Urinary bladder (tissue), 4 donors: ENCODE results near the gene LCE4A. TPM values are rescaled to one million over a fixed set of nuclear protein-coding genes. Genes with fewer than 3 reads are reported as not detected.

ENCODE experiments used
- DNase-seq: peaks from one replicate; pipeline ENCODE4 v3.0.0-alpha.2; 2015; ENCODE audit errors: extremely low spot score
- H3K27ac ChIP-seq: one replicate; pipeline ENCODE4 v1.5.1; 2013; ENCODE audit warnings: low read depth, mild to moderate bottlenecking, moderate library complexity
- H3K36me3 ChIP-seq: one replicate; pipeline ENCODE4 v1.6.1; 2013; ENCODE audit warnings: mild to moderate bottlenecking, moderate library complexity; ENCODE audit not compliant: insufficient read depth
- H3K4me1 ChIP-seq: one replicate; pipeline ENCODE4 v1.6.1; 2013; ENCODE audit warnings: mild to moderate bottlenecking, moderate library complexity; ENCODE audit not compliant: insufficient read depth
- H3K4me3 ChIP-seq: one replicate; pipeline ENCODE4 v1.5.1; 2013; ENCODE audit warnings: low read depth, low read length
- WGBS: extraction: QIAGEN DNeasy Blood & Tissue Kit; methylation state at CpG from one replicate; pipeline ENCODE4 v1.1.7; 2013; 5-methylcytosine and 5-hydroxymethylcytosine counted together
- polyA plus RNA-seq: library from polyadenylated mRNA; stranded (reverse); fragments of 200-250 nt; gene quantifications from one replicate; pipeline ENCODE4 v1.2.3, GENCODE V29; 2013
- total RNA-seq: library from RNA; depleted of rRNA; stranded (reverse); fragments of >200 nt; gene quantifications from one replicate; pipeline ENCODE4 v1.2.3, GENCODE V29; 2014
- donor health status: healthy with polysubstance abuse.
- donor health status: healthy.

LCE4A gene
- total and polyA plus RNA-seq, 2 donors = not detected

DNA sequence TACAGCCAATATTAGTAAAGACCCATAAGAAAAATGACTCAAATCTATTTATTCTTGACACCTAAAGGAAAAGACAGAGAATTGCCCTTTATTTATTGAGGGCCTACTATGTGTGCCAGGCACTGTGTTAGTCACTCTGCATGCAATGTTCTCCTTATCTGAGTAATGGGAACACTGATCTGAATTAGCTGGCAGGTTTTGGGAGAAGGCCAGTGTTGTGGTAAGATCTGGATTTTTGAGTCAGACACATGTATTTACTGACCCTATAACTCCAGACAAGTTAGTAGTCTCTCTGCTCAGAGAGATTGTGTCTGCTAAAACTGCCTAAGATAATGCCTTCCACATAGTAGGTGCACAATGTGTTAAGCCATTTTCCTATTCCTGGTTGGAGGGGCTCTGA is 17.3 kb downstream of the LCE4A start:
- Histone ChIP-seq H3K4me1 (no peaks in the 10 kb centered on the region), H3K27ac (no peak overlapping the region)
- no peak for DNase-seq

DNA sequence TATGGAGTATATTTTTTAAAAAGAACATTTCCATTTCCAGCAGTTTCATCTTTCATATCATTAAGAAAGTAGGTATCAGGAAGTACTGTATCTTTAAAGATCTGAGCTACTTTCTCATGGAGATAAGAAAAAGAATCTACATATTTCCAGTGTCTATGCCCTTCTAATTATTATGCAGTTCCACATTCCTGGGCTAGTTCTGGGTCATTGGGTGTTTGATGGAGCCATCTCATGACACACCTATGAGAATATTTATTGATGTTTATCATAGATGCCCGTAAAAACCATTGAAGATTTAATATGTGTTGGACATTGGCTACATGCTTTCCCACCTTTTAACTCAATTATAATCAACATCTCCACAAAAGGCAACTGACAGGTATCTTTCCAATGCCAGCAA is 21.0 kb downstream of the LCE4A start:
- Histone ChIP-seq H3K36me3 (no peaks in the 10 kb centered on the region), H3K4me1 (no peaks in the 10 kb centered on the region), H3K4me3 (no peak overlapping the region), H3K27ac (no peak overlapping the region)
- DNase-seq = no peak
- WGBS = 71% methylated on average over 1 of the region's 1 CpG

More for the DNA sequence above, 17.3 kb downstream of the LCE4A start:
- H3K36me3 ChIP-seq = no peaks in the 10 kb centered on the region
- no peak overlapping the region for H3K4me3 ChIP-seq

DNA sequence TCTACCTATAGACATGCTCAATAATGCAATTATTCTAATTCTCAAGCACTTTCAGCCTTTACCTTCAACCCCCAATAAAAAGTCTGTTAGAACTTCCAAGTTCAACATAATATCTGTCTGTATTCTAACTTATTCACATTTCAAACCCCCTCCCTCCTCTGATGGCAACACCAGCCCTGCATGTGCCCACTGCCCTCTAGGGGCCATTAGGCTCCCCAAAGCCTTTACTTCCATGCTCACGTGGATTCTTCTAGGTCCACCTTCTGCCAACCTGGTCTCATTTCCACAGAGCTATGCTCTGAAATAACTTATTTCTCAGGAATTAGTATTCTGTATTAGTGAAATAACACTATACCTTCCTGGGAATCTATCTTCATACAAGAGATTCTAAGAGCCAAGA is 27.7 kb downstream of the LCE4A start:
- DNase-seq = no peak
- Histone ChIP-seq H3K36me3 (no peaks in the 10 kb centered on the region), H3K4me1 (no peaks in the 10 kb centered on the region), H3K4me3 (no peak overlapping the region), H3K27ac (no peak overlapping the region)
- WGBS = 19% methylated on average over 1 of the region's 1 CpG

DNA sequence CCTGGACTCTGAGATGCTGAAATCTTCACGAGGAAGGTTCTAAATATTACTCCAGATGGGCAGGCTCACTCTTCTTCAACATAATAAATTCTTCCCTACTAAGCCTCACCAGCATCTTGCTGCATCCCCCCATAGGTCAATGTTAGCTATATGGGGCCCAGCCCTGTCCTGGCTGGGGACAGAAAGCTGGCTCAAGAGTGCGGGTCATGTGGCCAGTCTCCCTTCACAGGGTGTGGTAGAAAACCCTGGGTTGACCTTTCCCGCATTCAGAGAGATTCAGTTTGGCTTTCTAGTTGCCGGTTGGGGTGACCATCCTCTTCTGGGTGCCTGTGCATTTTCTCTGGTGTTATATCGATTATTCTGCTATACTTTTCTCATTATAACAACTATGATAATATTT is 30.0 kb downstream of the LCE4A start:
- H3K27ac ChIP-seq = no peak overlapping the region
- H3K36me3 ChIP-seq = no peaks in the 10 kb centered on the region
- H3K4me3 ChIP-seq = no peak overlapping the region
- DNase-seq = no peak
- H3K4me1 ChIP-seq = no peaks in the 10 kb centered on the region
- 76% methylated on average over 5 of the region's 5 CpGs for WGBS

DNA sequence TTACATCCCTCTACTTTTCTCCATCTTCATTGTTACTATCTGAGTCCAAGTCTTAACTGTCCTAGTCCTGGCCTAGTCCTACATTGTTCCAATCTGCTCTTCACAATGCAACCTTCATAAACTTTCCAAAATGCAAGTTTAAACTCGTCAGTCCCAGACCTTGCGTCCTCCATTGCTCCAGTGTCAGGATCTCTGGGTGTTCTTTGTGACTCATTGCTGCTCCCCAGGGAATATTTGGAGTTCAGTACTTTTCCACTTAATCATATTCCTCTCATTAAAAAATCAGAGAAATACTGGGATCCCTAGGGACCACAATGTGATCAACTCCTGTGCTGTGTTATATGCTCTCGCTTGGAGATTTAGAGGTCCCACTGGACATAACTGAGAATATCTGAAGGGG is 31.9 kb downstream of the LCE4A start:
- Histone ChIP-seq H3K36me3 (no peaks in the 10 kb centered on the region), H3K4me1 (no peaks in the 10 kb centered on the region), H3K27ac (no peak overlapping the region), H3K4me3 (no peak overlapping the region)
- no peak for DNase-seq
- 80% methylated on average over 3 of the region's 3 CpGs for WGBS

DNA sequence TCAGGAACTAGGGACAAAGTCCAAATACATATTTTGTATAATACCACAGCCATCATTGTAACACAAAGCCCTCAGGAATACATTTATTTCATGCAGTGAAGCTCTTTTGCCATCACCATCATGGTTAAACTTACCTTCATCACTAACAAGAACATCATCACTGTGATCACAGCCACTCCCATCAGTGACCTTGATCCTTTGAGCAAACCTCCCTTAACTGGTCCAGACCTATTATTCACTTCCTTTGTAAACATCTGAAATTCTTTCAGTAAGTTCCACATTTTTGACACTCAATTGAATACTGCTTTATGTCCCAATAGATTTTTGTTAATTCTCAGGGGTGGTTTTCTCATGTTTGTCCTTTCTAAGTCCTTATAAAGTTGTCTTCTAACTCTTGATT is 33.7 kb downstream of the LCE4A start:
- no peak for DNase-seq
- no peak overlapping the region for H3K4me3 ChIP-seq
- no peaks in the 10 kb centered on the region for H3K36me3 ChIP-seq
- no peaks in the 10 kb centered on the region for H3K4me1 ChIP-seq
- no peak overlapping the region for H3K27ac ChIP-seq

DNA sequence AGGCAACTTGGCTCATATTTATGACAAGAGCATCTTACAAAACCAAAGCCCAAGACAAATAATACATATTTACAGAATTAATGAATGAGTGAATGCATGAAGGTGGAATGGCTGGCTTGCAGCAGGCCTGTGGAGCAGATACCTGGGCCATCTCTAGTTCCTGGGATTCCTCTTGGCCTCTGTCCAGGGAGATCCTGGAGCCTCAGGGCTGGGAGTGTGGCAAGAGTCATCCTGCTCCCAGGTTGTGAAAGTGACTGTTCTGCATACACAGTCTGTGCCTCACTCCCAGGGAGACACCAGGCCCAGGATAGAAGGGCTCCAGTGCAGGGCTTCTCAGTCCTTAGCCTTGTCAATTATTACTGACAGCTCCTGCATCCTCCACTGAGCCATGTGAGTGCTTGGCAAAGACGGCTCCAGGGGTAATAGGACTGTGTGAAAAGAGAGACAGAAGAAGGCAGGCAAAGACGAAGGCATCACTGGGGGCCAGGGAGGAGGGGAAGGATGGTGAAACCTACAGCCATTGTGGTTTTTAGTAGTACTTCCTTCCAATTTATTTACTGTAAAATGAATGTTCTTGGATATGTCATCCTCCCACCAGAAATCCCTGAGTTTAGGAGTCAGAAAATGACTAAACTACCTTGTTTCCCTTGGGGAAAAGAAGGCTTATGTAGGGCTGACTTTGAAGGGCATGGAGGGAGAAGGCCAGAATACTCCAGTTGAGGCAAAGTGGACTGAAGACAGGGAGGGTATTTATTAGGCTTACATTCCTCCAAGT is 35.6 kb downstream of the LCE4A start:
- Histone ChIP-seq H3K27ac (no peak overlapping the region), H3K4me1 (no peaks in the 10 kb centered on the region), H3K36me3 (no peaks in the 10 kb centered on the region), H3K4me3 (no peak overlapping the region)
- no peak for DNase-seq
- 74% methylated on average over 2 of the region's 2 CpGs for WGBS

DNA sequence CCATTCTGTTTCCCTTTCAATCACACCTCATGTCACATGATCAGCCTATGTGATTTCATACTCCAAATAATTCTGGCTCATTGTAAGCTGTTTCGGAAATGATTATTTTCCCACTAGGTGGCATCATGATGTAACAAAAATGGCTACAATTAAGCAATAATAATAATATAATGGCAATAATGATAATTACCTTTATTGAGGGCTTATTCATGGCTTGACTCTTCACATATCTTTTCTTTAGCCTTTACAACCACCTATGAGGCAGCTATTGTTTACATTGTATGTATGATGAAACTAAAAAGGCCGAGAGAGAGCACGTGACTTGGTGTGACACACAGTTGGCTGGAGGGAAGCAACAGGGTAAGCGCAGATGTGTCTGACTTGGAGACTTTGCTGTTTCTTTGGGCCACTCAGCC is 37.3 kb downstream of the LCE4A start:
- no peak overlapping the region for H3K4me3 ChIP-seq
- 50% methylated on average over 4 of the region's 4 CpGs for WGBS
- H3K36me3 ChIP-seq = no peaks in the 10 kb centered on the region
- no peak overlapping the region for H3K27ac ChIP-seq
- H3K4me1 ChIP-seq = no peaks in the 10 kb centered on the region
- no peak for DNase-seq

DNA sequence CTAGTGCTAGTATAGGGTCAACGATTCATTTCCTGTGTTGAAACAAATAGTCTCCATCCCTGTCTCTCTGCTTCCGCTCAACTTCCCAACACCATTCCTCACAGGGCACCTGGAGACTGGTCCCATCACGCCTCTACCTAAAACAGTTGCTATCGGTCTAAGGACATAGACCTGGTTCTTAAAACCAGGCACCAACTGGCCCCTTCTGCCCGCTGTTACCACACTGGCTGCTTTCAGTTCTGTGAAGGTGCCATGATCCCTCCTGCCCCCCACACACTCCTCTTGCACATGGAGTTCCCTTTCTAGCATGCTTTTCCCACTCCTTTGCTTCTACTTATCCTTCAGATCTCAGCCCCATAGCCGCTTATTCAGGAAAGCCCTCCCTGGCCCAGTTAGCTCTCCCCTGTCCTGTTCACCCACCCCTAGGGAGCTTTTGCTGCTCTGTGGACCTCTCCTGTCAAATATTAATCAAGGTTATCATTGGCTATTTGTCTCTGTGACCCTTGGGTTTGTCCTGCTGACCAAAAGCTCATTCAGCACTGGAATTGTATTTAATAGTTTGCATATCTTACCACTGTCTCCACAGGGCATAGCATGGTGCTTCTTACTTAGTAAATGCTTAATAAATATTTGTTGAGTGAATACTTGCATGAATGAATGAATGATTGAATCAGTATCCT is 37.9 kb downstream of the LCE4A start:
- WGBS = 85% methylated on average over 6 of the region's 6 CpGs
- Histone ChIP-seq H3K4me1 (no peaks in the 10 kb centered on the region), H3K27ac (no peak overlapping the region), H3K4me3 (no peak overlapping the region), H3K36me3 (no peaks in the 10 kb centered on the region)
- DNase-seq = no peak

DNA sequence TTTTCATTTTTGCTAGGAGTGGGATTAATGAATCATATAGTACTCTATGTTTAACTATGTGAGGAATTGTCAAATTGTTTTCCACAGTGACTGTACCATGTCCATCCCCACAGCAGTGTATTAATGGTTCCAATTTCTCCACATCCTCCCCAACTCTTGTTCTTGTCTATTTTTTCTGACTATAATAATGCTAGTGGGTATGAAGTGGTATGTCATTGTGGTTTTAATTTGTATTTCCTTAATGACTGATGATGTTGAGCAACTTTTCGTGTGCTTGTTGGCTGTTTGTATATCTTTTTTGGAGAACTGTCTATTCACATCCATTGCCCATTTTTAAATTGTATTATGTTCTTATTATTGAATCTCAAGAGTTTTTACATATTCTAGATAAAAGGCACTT is 39.9 kb downstream of the LCE4A start:
- Histone ChIP-seq H3K27ac (peak overlapping the region; percentile 30), H3K4me1 (no peaks in the 10 kb centered on the region), H3K4me3 (no peak overlapping the region), H3K36me3 (no peaks in the 10 kb centered on the region)
- WGBS = 50% methylated on average over 1 of the region's 1 CpG
- DNase-seq = no peak

DNA sequence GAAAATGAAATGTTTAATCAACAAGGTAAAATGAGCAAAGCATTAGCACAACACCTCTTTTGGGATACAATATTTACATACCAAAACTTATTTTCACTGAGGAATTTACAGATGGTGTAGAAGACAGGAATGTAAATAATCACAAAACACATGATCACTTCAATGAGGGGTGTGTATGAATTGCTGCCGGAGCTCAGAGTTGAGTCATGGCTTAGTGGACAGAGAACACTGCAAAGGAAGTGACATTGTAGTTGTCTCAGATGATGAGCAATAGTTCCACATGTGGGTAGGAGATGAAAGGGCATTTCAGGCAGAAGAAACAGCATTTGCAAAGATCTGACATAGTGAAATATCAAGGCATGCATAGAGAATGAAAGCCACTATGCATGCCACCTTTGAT is 44.3 kb downstream of the LCE4A start:
- H3K4me1 ChIP-seq = no peaks in the 10 kb centered on the region
- H3K4me3 ChIP-seq = no peak overlapping the region
- WGBS = 34% methylated on average over 1 of the region's 1 CpG
- DNase-seq = no peak
- no peaks in the 10 kb centered on the region for H3K36me3 ChIP-seq
- no peak overlapping the region for H3K27ac ChIP-seq

DNA sequence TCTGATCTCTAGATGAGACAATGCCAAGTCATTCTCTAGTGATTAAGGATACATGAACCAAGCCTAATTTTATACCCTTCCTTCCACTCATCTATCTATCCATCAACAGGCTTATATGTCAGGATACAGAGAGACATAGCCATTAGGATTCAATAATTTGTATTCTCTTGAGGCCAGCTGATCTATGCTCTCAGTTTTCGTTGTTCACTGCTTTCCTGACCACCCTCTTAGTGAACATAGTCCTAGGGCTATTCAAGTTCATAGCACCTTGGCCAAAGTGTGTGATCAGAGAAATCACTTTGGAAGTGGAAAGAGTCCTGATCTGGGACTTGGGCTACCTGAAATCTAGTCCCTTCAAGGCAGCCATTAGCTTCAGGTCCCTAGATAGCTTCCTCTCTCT is 45.6 kb downstream of the LCE4A start:
- Histone ChIP-seq H3K4me3 (no peak overlapping the region), H3K27ac (no peak overlapping the region), H3K4me1 (no peaks in the 10 kb centered on the region), H3K36me3 (no peaks in the 10 kb centered on the region)
- 39% methylated on average over 1 of the region's 1 CpG for WGBS
- no peak for DNase-seq

DNA sequence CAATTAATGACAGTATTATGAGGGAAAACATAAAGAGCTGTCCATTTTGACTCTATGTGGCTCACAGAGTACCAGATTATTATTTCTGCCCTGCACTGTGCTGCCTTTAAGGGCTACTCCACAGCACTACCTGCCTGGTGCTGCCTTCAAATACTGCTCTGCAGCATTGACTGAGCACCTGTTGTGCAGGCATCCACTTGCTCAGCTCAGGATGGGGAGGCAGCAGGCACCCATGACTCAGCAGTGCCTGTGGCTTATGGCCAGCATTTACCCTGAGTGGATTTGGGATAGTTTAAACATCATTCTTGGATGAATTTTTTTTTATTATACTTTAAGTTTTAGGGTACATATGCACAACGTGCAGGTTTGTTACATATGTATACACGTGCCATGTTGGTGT is 48.9 kb downstream of the LCE4A start:
- Histone ChIP-seq H3K4me3 (no peak overlapping the region), H3K27ac (no peak overlapping the region), H3K4me1 (no peaks in the 10 kb centered on the region), H3K36me3 (no peaks in the 10 kb centered on the region)
- 56% methylated on average over 2 of the region's 2 CpGs for WGBS
- no peak for DNase-seq

DNA sequence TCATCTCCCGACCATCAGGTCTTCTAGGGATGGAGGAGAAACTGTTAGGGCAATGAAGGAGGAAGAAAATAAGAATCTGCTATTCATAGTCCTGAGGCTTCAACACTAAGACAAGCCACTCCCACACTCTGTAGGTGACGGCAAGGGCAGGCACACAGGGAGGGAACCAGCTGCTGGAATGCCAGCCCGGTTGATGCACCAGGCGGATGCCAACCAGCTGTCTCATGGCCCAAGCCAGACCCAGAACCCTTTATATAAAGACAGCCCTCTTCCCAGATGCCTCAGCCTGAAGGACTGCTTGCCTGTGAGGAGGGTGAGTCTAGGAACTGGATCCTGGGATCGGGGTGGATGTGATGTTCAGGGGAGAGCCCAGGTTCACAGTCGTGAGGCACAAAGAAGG is 49.8 kb downstream of the LCE4A start, which contains the start of gene KPRP:
Gene KPRP (plus strand): TSS at position 279 of the 400 bp plus-strand sequence. CDS start 1,564 bp downstream, outside the sequence.
- H3K4me1 ChIP-seq = no peaks in the 10 kb centered on the region
- no peak for DNase-seq
- H3K4me3 ChIP-seq = no peak within 1 kb of the TSS
- WGBS = 69% methylated on average over 6 of the region's 6 CpGs
- H3K27ac ChIP-seq = no peak within 1 kb of the TSS
- H3K36me3 ChIP-seq = no peaks in the 10 kb centered on the region
